Panc1 (cell line): Measurements from ENCODE around the gene RHBDF2. TPM values are rescaled to one million over a fixed set of nuclear protein-coding genes. Genes with fewer than 3 reads are reported as not detected.

Experiments used
- ATAC-seq: fragments of 200-7000 bp; cut with Tn5 transposase; 2 replicates; pipeline ENCODE4 v1.9.1; 2020; ENCODE audit warnings: mild to moderate bottlenecking, moderate library complexity
- BruUV-seq: library from RNA; stranded (reverse); fragments of 400-500 nt; replicated peaks from 2 replicates; lab custom pipeline; 2021; lab: Mats Ljungman, UMichigan
- CTCF ChIA-PET: fragments of 300-600 bp; sonication (Branson Sonifier 250); formaldehyde crosslinking; loops from one replicate; lab custom pipeline; 2022; ENCODE audit warnings: antibody characterized with exemption; lab: Charles Lee
- POLR2A ChIA-PET: fragments of 300-600 bp; sonication (Branson Sonifier 250); formaldehyde crosslinking; loops from one replicate; lab custom pipeline; 2022; ENCODE audit warnings: antibody characterized with exemption; lab: Charles Lee
- DNase-seq: peaks from one replicate; pipeline ENCODE4 v3.0.0-alpha.2; 2010; ENCODE audit warnings: low read depth, low spot score
- H3K27ac ChIP-seq: 2 replicates; pipeline ENCODE4 v1.5.1; 2011; ENCODE audit warnings: mild to moderate bottlenecking, low read length, inconsistent platforms
- H3K27me3 ChIP-seq: fragments of 200-500 bp; sonication (Bioruptor generic); 2 replicates; pipeline ENCODE4 v1.6.0; 2014; ENCODE audit warnings: low read length, inconsistent platforms; ENCODE audit not compliant: control insufficient read depth, insufficient read depth
- H3K36me3 ChIP-seq: fragments of 200-500 bp; sonication (Bioruptor generic); 2 replicates; pipeline ENCODE4 v1.5.1; 2014; ENCODE audit warnings: inconsistent platforms, mild to moderate bottlenecking, low read length, moderate library complexity; ENCODE audit not compliant: control insufficient read depth, insufficient read depth
- H3K4me1 ChIP-seq: 2 replicates; pipeline ENCODE4 v1.5.1; 2011; ENCODE audit warnings: inconsistent platforms, mild to moderate bottlenecking, low read length, moderate library complexity; ENCODE audit not compliant: control insufficient read depth, insufficient read depth
- H3K4me3 ChIP-seq, 2 experiments: 2 replicates each; pipeline ENCODE4 v1.5.1; 2011 to 2012; ENCODE audit warnings: low read depth in 2 of 2, low read length in 2 of 2, mild to moderate bottlenecking in 2 of 2, inconsistent platforms in 1 of 2, moderate library complexity in 1 of 2
- H3K9me3 ChIP-seq: fragments of 200-500 bp; sonication (Bioruptor generic); 2 replicates; pipeline ENCODE4 v1.5.1; 2014; ENCODE audit warnings: low read depth, mild to moderate bottlenecking, inconsistent platforms, low read length, moderate library complexity; ENCODE audit not compliant: control insufficient read depth, insufficient read depth
- POLR2AphosphoS5 ChIP-seq: IDR thresholded peaks from 2 replicates; pipeline ENCODE4 v1.6.1; 2012; ENCODE audit warnings: mild to moderate bottlenecking, low read depth, low read length, moderate library complexity
- SIN3A ChIP-seq: IDR thresholded peaks from 2 replicates; pipeline ENCODE4 v1.6.1; 2012; ENCODE audit warnings: low read depth, mild to moderate bottlenecking, low read length, moderate library complexity, borderline replicate concordance; ENCODE audit not compliant: insufficient read depth
- TCF7L2 ChIP-seq: IDR thresholded peaks from 2 replicates; pipeline ENCODE4 v1.6.1; 2011; ENCODE audit warnings: mild to moderate bottlenecking, low read depth, low read length, inconsistent platforms
- in situ Hi-C: cut with HindIII; loops from 2 replicates; pipeline ENCODE4 v1.10.0; 2016; ENCODE audit warnings: low sequenced_read_pairs, low pct_unique_long_range_greater_than_20kb
- intact Hi-C: fragments of 100-400 bp; cut with micrococcal nuclease; formaldehyde crosslinking; loops from one replicate; pipeline ENCODE4 v1.10.0; 2022; ENCODE audit not compliant: unreplicated experiment
- total RNA-seq: library from RNA; stranded (reverse); gene quantifications from one replicate; pipeline ENCODE4 v1.2.1, GENCODE V29; 2021; ENCODE audit not compliant: unreplicated experiment
- TF ChIP-seq, protein P1 (sequence below), 2 experiments: IDR thresholded peaks; 2 replicates each; pipeline ENCODE4 v1.6.1; 2011 to 2012; ENCODE audit warnings: low read depth in 2 of 2, control low read depth in 1 of 2, low read length in 1 of 2, mild to moderate bottlenecking in 1 of 2, moderate library complexity in 1 of 2; ENCODE audit not compliant: insufficient read depth in 1 of 2
- TF ChIP-seq, protein P2 (sequence below): fragments of 450-650 bp; IDR thresholded peaks from 2 replicates; pipeline ENCODE4 v1.5.1; 2017; ENCODE audit warnings: mild to moderate bottlenecking

RHBDF2 gene
- total RNA-seq, 1 experiment from 2014 or later = 67.8 TPM

DNA sequence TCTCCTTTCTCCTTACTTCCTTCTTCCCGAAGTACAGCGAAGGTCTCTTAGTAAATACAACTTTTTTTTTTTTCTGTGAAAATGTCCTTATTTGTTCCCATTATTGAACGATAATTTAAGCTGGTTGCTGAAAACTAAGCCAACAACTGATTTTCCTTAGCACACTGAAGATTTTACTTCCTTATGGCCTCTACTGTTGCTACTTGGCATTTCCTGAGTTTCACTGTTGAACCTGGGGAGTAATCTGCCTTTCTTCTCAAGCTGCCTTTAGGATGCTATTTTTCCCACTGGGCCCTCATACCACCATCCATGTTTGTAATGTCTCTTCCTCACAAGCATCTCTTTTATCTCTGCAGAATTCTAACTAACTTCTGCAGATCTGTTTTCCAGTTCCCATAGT is 74.4 kb downstream of the RHBDF2 start:
- intact Hi-C loops = no loop called here
- POLR2A ChIA-PET = interaction anchor here (0.7 kb wide), 1 partner anchor 285 kb away, joined by 3 read pairs; no protein-coding TSS in a partner anchor
- TF ChIP-seq, protein P1, sequence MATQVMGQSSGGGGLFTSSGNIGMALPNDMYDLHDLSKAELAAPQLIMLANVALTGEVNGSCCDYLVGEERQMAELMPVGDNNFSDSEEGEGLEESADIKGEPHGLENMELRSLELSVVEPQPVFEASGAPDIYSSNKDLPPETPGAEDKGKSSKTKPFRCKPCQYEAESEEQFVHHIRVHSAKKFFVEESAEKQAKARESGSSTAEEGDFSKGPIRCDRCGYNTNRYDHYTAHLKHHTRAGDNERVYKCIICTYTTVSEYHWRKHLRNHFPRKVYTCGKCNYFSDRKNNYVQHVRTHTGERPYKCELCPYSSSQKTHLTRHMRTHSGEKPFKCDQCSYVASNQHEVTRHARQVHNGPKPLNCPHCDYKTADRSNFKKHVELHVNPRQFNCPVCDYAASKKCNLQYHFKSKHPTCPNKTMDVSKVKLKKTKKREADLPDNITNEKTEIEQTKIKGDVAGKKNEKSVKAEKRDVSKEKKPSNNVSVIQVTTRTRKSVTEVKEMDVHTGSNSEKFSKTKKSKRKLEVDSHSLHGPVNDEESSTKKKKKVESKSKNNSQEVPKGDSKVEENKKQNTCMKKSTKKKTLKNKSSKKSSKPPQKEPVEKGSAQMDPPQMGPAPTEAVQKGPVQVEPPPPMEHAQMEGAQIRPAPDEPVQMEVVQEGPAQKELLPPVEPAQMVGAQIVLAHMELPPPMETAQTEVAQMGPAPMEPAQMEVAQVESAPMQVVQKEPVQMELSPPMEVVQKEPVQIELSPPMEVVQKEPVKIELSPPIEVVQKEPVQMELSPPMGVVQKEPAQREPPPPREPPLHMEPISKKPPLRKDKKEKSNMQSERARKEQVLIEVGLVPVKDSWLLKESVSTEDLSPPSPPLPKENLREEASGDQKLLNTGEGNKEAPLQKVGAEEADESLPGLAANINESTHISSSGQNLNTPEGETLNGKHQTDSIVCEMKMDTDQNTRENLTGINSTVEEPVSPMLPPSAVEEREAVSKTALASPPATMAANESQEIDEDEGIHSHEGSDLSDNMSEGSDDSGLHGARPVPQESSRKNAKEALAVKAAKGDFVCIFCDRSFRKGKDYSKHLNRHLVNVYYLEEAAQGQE (IDR thresholded peaks at IDR 0.05; ENCODE audit: insufficient read depth in 1 of 2, low read depth in 2 of 2, low read length in 1 of 2) = no peak
- TF ChIP-seq TCF7L2 (no peak), SIN3A (no peak)
- H3K9me3 ChIP-seq = no peaks in the 10 kb centered on the region
- H3K27ac ChIP-seq = no peak overlapping the region
- CTCF ChIA-PET = interaction anchor here (0.7 kb wide), 1 partner anchor 187 kb away, joined by 4 read pairs; no protein-coding TSS in a partner anchor
- DNase-seq = no peak
- H3K27me3 ChIP-seq = no peaks in the 10 kb centered on the region
- no peak overlapping the region for H3K4me3 ChIP-seq
- in situ Hi-C loops = no loop called here
- ATAC-seq = no peak
- no TSS peak for BruUV-seq
- no peaks in the 10 kb centered on the region for H3K4me1 ChIP-seq
- no peaks in the 10 kb centered on the region for H3K36me3 ChIP-seq

DNA sequence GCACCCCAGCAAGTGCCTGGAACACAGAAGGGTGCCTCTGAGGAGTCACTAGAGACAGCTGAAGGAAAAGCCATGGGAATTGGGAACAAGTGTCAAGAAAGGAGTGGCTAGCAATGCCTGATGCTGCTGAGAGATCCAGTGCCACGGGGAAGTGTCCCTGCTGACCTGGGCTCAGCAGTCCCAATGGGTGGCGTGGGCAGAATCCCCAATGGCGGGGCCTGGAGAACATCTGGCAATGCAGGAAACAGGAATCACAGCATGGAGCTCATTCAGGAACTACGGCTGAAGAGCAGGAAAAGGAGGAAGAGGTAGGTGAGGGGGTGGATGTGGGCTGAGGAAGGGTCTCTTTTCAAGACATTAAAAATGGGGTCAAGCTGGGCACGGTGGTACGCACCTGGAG is 78.4 kb downstream of the RHBDF2 start:
- Histone ChIP-seq H3K4me3 (no peak overlapping the region), H3K27me3 (no peaks in the 10 kb centered on the region), H3K4me1 (no peaks in the 10 kb centered on the region; the same call in 1 of the 2 replicates), H3K36me3 (no peaks in the 10 kb centered on the region), H3K27ac (no peak overlapping the region), H3K9me3 (no peaks in the 10 kb centered on the region)
- intact Hi-C loops = no loop called here
- in situ Hi-C loops = no loop called here
- POLR2A ChIA-PET = no interaction called here
- CTCF ChIA-PET = no interaction called here
- TF ChIP-seq, protein P2, sequence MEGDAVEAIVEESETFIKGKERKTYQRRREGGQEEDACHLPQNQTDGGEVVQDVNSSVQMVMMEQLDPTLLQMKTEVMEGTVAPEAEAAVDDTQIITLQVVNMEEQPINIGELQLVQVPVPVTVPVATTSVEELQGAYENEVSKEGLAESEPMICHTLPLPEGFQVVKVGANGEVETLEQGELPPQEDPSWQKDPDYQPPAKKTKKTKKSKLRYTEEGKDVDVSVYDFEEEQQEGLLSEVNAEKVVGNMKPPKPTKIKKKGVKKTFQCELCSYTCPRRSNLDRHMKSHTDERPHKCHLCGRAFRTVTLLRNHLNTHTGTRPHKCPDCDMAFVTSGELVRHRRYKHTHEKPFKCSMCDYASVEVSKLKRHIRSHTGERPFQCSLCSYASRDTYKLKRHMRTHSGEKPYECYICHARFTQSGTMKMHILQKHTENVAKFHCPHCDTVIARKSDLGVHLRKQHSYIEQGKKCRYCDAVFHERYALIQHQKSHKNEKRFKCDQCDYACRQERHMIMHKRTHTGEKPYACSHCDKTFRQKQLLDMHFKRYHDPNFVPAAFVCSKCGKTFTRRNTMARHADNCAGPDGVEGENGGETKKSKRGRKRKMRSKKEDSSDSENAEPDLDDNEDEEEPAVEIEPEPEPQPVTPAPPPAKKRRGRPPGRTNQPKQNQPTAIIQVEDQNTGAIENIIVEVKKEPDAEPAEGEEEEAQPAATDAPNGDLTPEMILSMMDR = no peak
- TF ChIP-seq, protein P1 (IDR thresholded peaks at IDR 0.05; ENCODE audit: insufficient read depth in 1 of 2, low read depth in 2 of 2, low read length in 1 of 2) = no peak
- TF ChIP-seq POLR2AphosphoS5 (no peak), TCF7L2 (no peak), SIN3A (no peak)
- BruUV-seq = no TSS peak
- no peak for ATAC-seq
- DNase-seq = no peak
